K562 (cell line): ENCODE data around the gene ALOXE3. TPM values are rescaled to one million over a fixed set of nuclear protein-coding genes. Genes with fewer than 3 reads are reported as not detected.
A peak's percentile ranks its signal among the peaks of the same experiment; 100 is the strongest.

Experiments used
- BHLHE40 ChIP-seq: IDR thresholded peaks from 2 replicates; pipeline ENCODE4 v1.6.1; 2011; ENCODE audit warnings: low read length, improper control_type of control experiment
- BRD9 ChIP-seq: fragments of 450-650 bp; IDR thresholded peaks from 2 replicates; pipeline ENCODE4 v1.6.1; 2018; ENCODE audit warnings: low read depth; ENCODE audit not compliant: partially characterized antibody
- CAMTA2 ChIP-seq: fragments of 250-450 bp; sonication (Bioruptor Pico); conservative IDR thresholded peaks from 2 replicates; pipeline ENCODE4 v1.5.1; 2022
- FOXP4 ChIP-seq: sonication (generic); formaldehyde crosslinking; IDR thresholded peaks from 2 replicates; pipeline ENCODE4 v1.8.0; 2022; ENCODE audit warnings: mild to moderate bottlenecking, missing genetic modification reagents, borderline replicate concordance
- KDM2B ChIP-seq: fragments of 250-450 bp; sonication (Bioruptor Pico); IDR thresholded peaks from 2 replicates; pipeline ENCODE4 v1.8.0; 2021; ENCODE audit warnings: mild to moderate bottlenecking, moderate library complexity
- MLLT1 ChIP-seq, 2 experiments: fragments of 450-650 bp; IDR thresholded peaks; 2 replicates each; pipeline ENCODE4 v1.6.1; 2016
- PHF8 ChIP-seq: fragments of 200-600 bp; sonication (generic); IDR thresholded peaks from 2 replicates; pipeline ENCODE4 v1.6.1; 2012; ENCODE audit warnings: mixed run types, mild to moderate bottlenecking, inconsistent platforms, low read length, moderate library complexity, borderline replicate concordance
- POLR2G ChIP-seq: fragments of 200-400 bp; formaldehyde crosslinking; IDR thresholded peaks from 2 replicates; pipeline ENCODE4 v1.6.1; 2017; ENCODE audit warnings: low read depth, mild to moderate bottlenecking, antibody characterized with exemption, low read length, moderate library complexity
- SRSF9 ChIP-seq: fragments of 200-400 bp; formaldehyde crosslinking; IDR thresholded peaks from 2 replicates; pipeline ENCODE4 v1.6.1; 2017; ENCODE audit warnings: low read depth, low read length, borderline replicate concordance
- TAF1 ChIP-seq: IDR thresholded peaks from 2 replicates; pipeline ENCODE4 v1.6.1; 2011; ENCODE audit warnings: mild to moderate bottlenecking, low read length, moderate library complexity; ENCODE audit not compliant: insufficient read depth, control insufficient read depth, severe bottlenecking; ENCODE audit errors: extremely low read depth
- XRCC4 ChIP-seq: IDR thresholded peaks from one replicate; pipeline ENCODE4 v1.6.1; 2011; ENCODE audit not compliant: insufficient read depth, insufficient read length; ENCODE audit errors: extremely low read depth
- ZBED1 ChIP-seq: IDR thresholded peaks from 2 replicates; pipeline ENCODE4 v1.6.1; 2014
- ZNF174 ChIP-seq: fragments of 250-450 bp; sonication (Bioruptor Pico); IDR thresholded peaks from 2 replicates; pipeline ENCODE4 v1.4.0; 2020; ENCODE audit warnings: mild to moderate bottlenecking
- ZNF232 ChIP-seq: sonication (generic); formaldehyde crosslinking; IDR thresholded peaks from 2 replicates; pipeline ENCODE4 v1.8.0; 2022; ENCODE audit warnings: mild to moderate bottlenecking, missing genetic modification reagents
- ZNF518B ChIP-seq: fragments of 250-450 bp; sonication (Bioruptor Pico); IDR thresholded peaks from 2 replicates; pipeline ENCODE4 v1.5.0; 2021; ENCODE audit warnings: mild to moderate bottlenecking, moderate library complexity
- polyA plus RNA-seq, 8 experiments: library from polyadenylated mRNA; depleted of rRNA in 4 of 8; stranded (reverse) in 5 of 8; unstranded in 3 of 8; fragments of >200 nt; fragmentation: Nextera tagmentation in 2 of 8; fragmentation: Illumina TruSeq in 1 of 8; extraction: Ambion mirVana in 2 of 8; extraction: Trizol in 1 of 8; gene quantifications; 2 replicates each; pipeline versions ENCODE4 v1.2.1 to v1.2.3, GENCODE V29; 2011 to 2014; ENCODE audit warnings: inconsistent platforms in 1 of 8, missing spikeins in 1 of 8
- total RNA-seq, 7 experiments: library from RNA; depleted of rRNA in 6 of 7; stranded (reverse); fragments of >200 nt in 6 of 7; fragmentation: Illumina TruSeq in 2 of 7; extraction: Trizol in 2 of 7; gene quantifications; 2 replicates each; pipeline versions ENCODE4 v1.2.1 to v1.2.3, GENCODE V29; 2011 to 2021; ENCODE audit warnings: low replicate concordance in 1 of 7
- TF ChIP-seq, protein P1 (sequence below), 3 experiments: IDR thresholded peaks in 2 of 3; conservative IDR thresholded peaks in 1 of 3; 2 replicates each; pipeline ENCODE4 v1.5.1; 2011 to 2012; ENCODE audit warnings: low read length in 3 of 3, mild to moderate bottlenecking in 3 of 3, control low read depth in 2 of 3, improper control_type of control experiment in 1 of 3, inconsistent platforms in 1 of 3, low read depth in 1 of 3, mixed read lengths in 1 of 3, moderate library complexity in 1 of 3; ENCODE audit not compliant: insufficient read depth in 2 of 3
- TF ChIP-seq, protein P2 (sequence below): fragments of 250-450 bp; sonication (Bioruptor Pico); IDR thresholded peaks from 2 replicates; pipeline ENCODE4 v1.4.0; 2020; ENCODE audit warnings: borderline replicate concordance

The ALOXE3 gene
- total and polyA plus RNA-seq, 9 of the 15 experiments (the other 6 are each of a cell fraction or from before 2014, with no cell fraction given) = 0.04 TPM; not detected in 8

DNA sequence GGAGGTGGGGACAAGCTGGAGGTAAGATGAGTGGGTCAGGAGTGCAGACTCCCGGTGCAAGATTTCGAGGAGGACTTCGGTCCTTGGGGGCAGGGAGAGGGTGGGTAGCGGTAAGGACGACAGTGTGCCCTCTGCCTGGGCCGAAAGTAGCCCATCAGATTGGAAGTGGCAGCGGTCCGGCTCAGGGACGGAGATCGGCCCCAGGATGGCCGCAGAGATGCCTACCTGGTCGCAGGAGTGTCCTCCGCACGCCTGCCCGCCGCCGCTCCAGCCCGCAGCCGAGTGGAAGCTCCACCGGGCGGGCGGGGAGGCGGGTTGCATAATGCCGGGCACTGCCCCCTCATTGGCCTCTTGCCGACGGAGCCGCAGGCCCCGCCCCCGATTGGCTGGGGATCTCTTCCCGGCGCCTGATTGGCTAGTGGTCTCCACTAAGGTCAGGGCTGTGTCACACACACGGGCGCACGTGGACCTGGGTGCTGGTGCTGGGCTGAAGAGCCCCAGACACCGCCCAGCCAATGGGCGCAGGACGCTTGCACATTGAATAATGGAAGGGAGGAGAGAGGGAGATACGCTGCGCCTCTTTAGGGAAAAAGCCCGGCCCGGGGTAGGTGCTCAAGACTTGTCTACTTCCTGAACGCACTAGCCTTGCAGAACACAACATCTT lies 33.9 kb upstream of the ALOXE3 start, which contains the start of gene PER1 (continued):
- 0 out of 2 replicates have a peak, but pooled peaks have one; percentile 21 for TF ChIP-seq FOXP4 (CRISPR knock-in tag)
- no peak for TF ChIP-seq SRSF9
- peak; percentile 84 for TF ChIP-seq TAF1
- no peak for TF ChIP-seq MLLT1 (IDR thresholded peaks at IDR 0.05)
- no peak for TF ChIP-seq ZBED1
- TF ChIP-seq CAMTA2 (CRISPR knock-in tag) = no peak
- TF ChIP-seq ZNF518B (CRISPR knock-in tag) = no peak
- peak; percentile 11; the same call in 1 of the 2 replicates for TF ChIP-seq PHF8
- no peak for TF ChIP-seq KDM2B
- TF ChIP-seq, protein P1, sequence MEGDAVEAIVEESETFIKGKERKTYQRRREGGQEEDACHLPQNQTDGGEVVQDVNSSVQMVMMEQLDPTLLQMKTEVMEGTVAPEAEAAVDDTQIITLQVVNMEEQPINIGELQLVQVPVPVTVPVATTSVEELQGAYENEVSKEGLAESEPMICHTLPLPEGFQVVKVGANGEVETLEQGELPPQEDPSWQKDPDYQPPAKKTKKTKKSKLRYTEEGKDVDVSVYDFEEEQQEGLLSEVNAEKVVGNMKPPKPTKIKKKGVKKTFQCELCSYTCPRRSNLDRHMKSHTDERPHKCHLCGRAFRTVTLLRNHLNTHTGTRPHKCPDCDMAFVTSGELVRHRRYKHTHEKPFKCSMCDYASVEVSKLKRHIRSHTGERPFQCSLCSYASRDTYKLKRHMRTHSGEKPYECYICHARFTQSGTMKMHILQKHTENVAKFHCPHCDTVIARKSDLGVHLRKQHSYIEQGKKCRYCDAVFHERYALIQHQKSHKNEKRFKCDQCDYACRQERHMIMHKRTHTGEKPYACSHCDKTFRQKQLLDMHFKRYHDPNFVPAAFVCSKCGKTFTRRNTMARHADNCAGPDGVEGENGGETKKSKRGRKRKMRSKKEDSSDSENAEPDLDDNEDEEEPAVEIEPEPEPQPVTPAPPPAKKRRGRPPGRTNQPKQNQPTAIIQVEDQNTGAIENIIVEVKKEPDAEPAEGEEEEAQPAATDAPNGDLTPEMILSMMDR (IDR thresholded peaks at IDR 0.05 in 2 of 3, conservative IDR thresholded peaks at IDR 0.05 in 1 of 3; ENCODE audit: insufficient read depth in 2 of 3, low read depth in 1 of 3, low read length in 3 of 3) = no peak
- TF ChIP-seq, protein P2, sequence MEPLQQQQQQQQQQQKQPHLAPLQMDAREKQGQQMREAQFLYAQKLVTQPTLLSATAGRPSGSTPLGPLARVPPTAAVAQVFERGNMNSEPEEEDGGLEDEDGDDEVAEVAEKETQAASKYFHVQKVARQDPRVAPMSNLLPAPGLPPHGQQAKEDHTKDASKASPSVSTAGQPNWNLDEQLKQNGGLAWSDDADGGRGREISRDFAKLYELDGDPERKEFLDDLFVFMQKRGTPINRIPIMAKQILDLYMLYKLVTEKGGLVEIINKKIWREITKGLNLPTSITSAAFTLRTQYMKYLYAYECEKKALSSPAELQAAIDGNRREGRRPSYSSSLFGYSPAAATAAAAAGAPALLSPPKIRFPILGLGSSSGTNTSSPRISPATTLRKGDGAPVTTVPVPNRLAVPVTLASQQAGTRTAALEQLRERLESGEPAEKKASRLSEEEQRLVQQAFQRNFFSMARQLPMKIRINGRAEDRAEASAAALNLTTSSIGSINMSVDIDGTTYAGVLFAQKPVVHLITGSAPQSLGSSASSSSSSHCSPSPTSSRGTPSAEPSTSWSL = no peak
- no peak for TF ChIP-seq ZNF174 (CRISPR knock-in tag)
- no peak for TF ChIP-seq XRCC4
- TF ChIP-seq BHLHE40 = peak; percentile 78
- peak; percentile 56; the same call in 1 of the 2 replicates for TF ChIP-seq ZNF232 (CRISPR knock-in tag)
- TF ChIP-seq BRD9 = no peak
- peak; percentile 85 for TF ChIP-seq POLR2G
